ENCODE measurements around the gene CDH12. TPM values are rescaled to one million over a fixed set of nuclear protein-coding genes. Genes with fewer than 3 reads are reported as not detected.
"Not testable (repeated sequence)": the region's sequence is repeated elsewhere in the genome, so short reads cannot be mapped to it uniquely, and the experiment has no call there.

The CDH12 gene
- total RNA-seq, 4 donors from 2014 or later = not detected

GRCh38 chr5:22168704-22169103, 684.4 kb downstream of the CDH12 start:
- H3K4me1 ChIP-seq; H3K4me3 ChIP-seq (replicated peaks in 1 of 3); intact Hi-C loops (cut with DNase I); H3K36me3 ChIP-seq; H3K9me3 ChIP-seq; H3K27ac ChIP-seq; DNase-seq; H3K27me3 ChIP-seq: not testable (repeated sequence)
- whole genome bisulfite sequencing, 2 donors = no CpG with 5 or more reads among the region's 2 CpGs

- H3K27ac ChIP-seq; H3K9me3 ChIP-seq; H3K27me3 ChIP-seq; intact Hi-C loops (cut with DNase I); DNase-seq; H3K4me1 ChIP-seq; H3K36me3 ChIP-seq; H3K4me3 ChIP-seq (replicated peaks in 1 of 3): not testable (repeated sequence)
- 57 to 70% methylated on average over 2 of the region's 2 CpGs for WGBS, 2 donors
Observed at GRCh38 chr5:22165931-22166330, 687.2 kb downstream of the CDH12 start.

- H3K36me3 ChIP-seq; H3K9me3 ChIP-seq; H3K4me3 ChIP-seq (replicated peaks in 1 of 3); H3K27ac ChIP-seq; intact Hi-C loops (cut with DNase I); H3K4me1 ChIP-seq; H3K27me3 ChIP-seq; DNase-seq: not testable (repeated sequence)
- 52 to 54% methylated on average over 5 of the region's 7 CpGs for WGBS, 2 donors
Observed at GRCh38 chr5:22164910-22165748, 688.0 kb downstream of the CDH12 start.

GRCh38 chr5:22156953-22157352, 696.2 kb downstream of the CDH12 start:
- H3K27ac ChIP-seq; H3K9me3 ChIP-seq; H3K27me3 ChIP-seq; H3K36me3 ChIP-seq; H3K4me3 ChIP-seq (replicated peaks in 1 of 3); DNase-seq; H3K4me1 ChIP-seq; intact Hi-C loops (cut with DNase I): not testable (repeated sequence)
- no CpG with 5 or more reads among the region's 1 CpG for WGBS, 2 donors

- intact Hi-C loops (cut with DNase I); H3K4me1 ChIP-seq; H3K9me3 ChIP-seq; H3K27ac ChIP-seq; H3K4me3 ChIP-seq (replicated peaks in 1 of 3); DNase-seq; H3K27me3 ChIP-seq; H3K36me3 ChIP-seq: not testable (repeated sequence)
- 59 to 76% methylated on average over 2 of the region's 2 CpGs for WGBS, 2 donors
Observed at GRCh38 chr5:22154779-22155178, 698.4 kb downstream of the CDH12 start.

GRCh38 chr5:22151801-22152200, 701.3 kb downstream of the CDH12 start:
- H3K27me3 ChIP-seq; DNase-seq; H3K27ac ChIP-seq; intact Hi-C loops (cut with DNase I); H3K4me1 ChIP-seq; H3K9me3 ChIP-seq; H3K4me3 ChIP-seq (replicated peaks in 1 of 3); H3K36me3 ChIP-seq: not testable (repeated sequence)
- 62 to 68% methylated on average over 9 of the region's 9 CpGs for WGBS, 2 donors

- DNase-seq; H3K27ac ChIP-seq; H3K4me1 ChIP-seq; H3K4me3 ChIP-seq (replicated peaks in 1 of 3); H3K36me3 ChIP-seq; H3K9me3 ChIP-seq; H3K27me3 ChIP-seq; intact Hi-C loops (cut with DNase I): not testable (repeated sequence)
- 90 to 95% methylated on average over 1 of the region's 1 CpG for WGBS, 2 donors
Observed at GRCh38 chr5:22140418-22140817, 712.7 kb downstream of the CDH12 start.

- WGBS, 2 donors = 63 to 71% methylated on average over 6 of the region's 6 CpGs
- H3K27me3 ChIP-seq; H3K27ac ChIP-seq; intact Hi-C loops (cut with DNase I); H3K9me3 ChIP-seq; H3K36me3 ChIP-seq; H3K4me3 ChIP-seq (replicated peaks in 1 of 3); DNase-seq; H3K4me1 ChIP-seq: not testable (repeated sequence)
Observed at GRCh38 chr5:22139662-22140300, 713.4 kb downstream of the CDH12 start.

GRCh38 chr5:22111320-22111719, 741.8 kb downstream of the CDH12 start:
- no peaks in the 10 kb centered on the region for H3K36me3 ChIP-seq
- no peak overlapping the region for H3K4me3 ChIP-seq (replicated peaks in 1 of 3)
- WGBS, 2 donors = 87 to 91% methylated on average over 3 of the region's 3 CpGs
- no peaks in the 10 kb centered on the region for H3K4me1 ChIP-seq
- H3K9me3 ChIP-seq = no peaks in the 10 kb centered on the region
- TF ChIP-seq CTCF (IDR thresholded peaks at IDR 0.05) (no peak), POLR2A (IDR thresholded peaks at IDR 0.05) (no peak)
- no peak for DNase-seq
- intact Hi-C loops (cut with DNase I) = no loop called here
- H3K27ac ChIP-seq = no peak overlapping the region
- no peaks in the 10 kb centered on the region for H3K27me3 ChIP-seq

Measured in thyroid gland (tissue), 4 donors.